Smooth muscle cell (in vitro differentiated cells): ENCODE data around the gene DAD1. TPM values are rescaled to one million over a fixed set of nuclear protein-coding genes. Genes with fewer than 3 reads are reported as not detected.
"Not testable (repeated sequence)": the region's sequence is repeated elsewhere in the genome, so short reads cannot be mapped to it uniquely, and the experiment has no call there.

Experiments
- DNase-seq: peaks from one replicate; lab custom pipeline; 2025; ENCODE audit not compliant: unreplicated experiment; lab: John Stamatoyannopoulos, UW
- H2AFZ ChIP-seq: fragments of 200-600 bp; sonication (generic); 2 replicates; pipeline ENCODE4 v1.6.0; 2016; ENCODE audit warnings: antibody characterized with exemption, low read depth, mild to moderate bottlenecking
- H3F3A ChIP-seq: fragments of 200-600 bp; sonication (generic); 2 replicates; pipeline ENCODE4 v1.6.0; 2017; ENCODE audit warnings: antibody characterized with exemption, low read depth
- H3K27ac ChIP-seq: fragments of 200-600 bp; sonication (generic); 2 replicates; pipeline ENCODE4 v1.5.1; 2016; ENCODE audit warnings: low read depth, mild to moderate bottlenecking
- H3K27me3 ChIP-seq: fragments of 200-600 bp; sonication (generic); 2 replicates; pipeline ENCODE4 v1.6.1; 2016; ENCODE audit warnings: low read depth, mild to moderate bottlenecking
- H3K36me3 ChIP-seq: fragments of 200-600 bp; sonication (generic); 2 replicates; pipeline ENCODE4 v1.5.1; 2016; ENCODE audit warnings: low read depth
- H3K4me1 ChIP-seq: fragments of 200-600 bp; sonication (generic); 2 replicates; pipeline ENCODE4 v1.5.1; 2016; ENCODE audit warnings: low read depth
- H3K4me2 ChIP-seq: fragments of 200-600 bp; sonication (generic); 2 replicates; pipeline ENCODE4 v1.6.0; 2016; ENCODE audit warnings: mild to moderate bottlenecking
- H3K4me3 ChIP-seq: fragments of 200-600 bp; sonication (generic); 2 replicates; pipeline ENCODE4 v1.5.1; 2016; ENCODE audit warnings: mild to moderate bottlenecking
- H3K79me2 ChIP-seq: fragments of 200-600 bp; sonication (generic); 2 replicates; pipeline ENCODE4 v1.6.0; 2016; ENCODE audit warnings: low read depth, mild to moderate bottlenecking
- H3K9ac ChIP-seq: fragments of 200-600 bp; sonication (generic); 2 replicates; pipeline ENCODE4 v1.6.0; 2016; ENCODE audit warnings: low read depth
- H3K9me3 ChIP-seq: fragments of 200-600 bp; sonication (generic); replicated peaks from 2 replicates; pipeline ENCODE4 v1.5.1; 2016; ENCODE audit warnings: low read depth
- H4K20me1 ChIP-seq: fragments of 200-600 bp; sonication (generic); 2 replicates; pipeline ENCODE4 v1.6.0; 2016; ENCODE audit warnings: low read depth
- WGBS: methylation state at CpG from one replicate; pipeline ENCODE4 v1.1.7; 2016; ENCODE audit warnings: low lambda C conversion rate; 5-methylcytosine and 5-hydroxymethylcytosine counted together
- polyA plus RNA-seq: library from polyadenylated mRNA; unstranded; fragments of >200 nt; fragmentation: Nextera tagmentation; extraction: Ambion mirVana; gene quantifications from 2 replicates; pipeline ENCODE4 v1.2.1, GENCODE V29; 2016
- total RNA-seq: library from RNA; depleted of rRNA; stranded (reverse); fragments of >200 nt; gene quantifications from 2 replicates; pipeline ENCODE4 v1.2.3, GENCODE V29; 2014
- TF ChIP-seq, protein P1 (sequence below): fragments of 200-600 bp; sonication (generic); IDR thresholded peaks from 2 replicates; pipeline ENCODE4 v1.5.1; 2017; ENCODE audit warnings: borderline replicate concordance, mild to moderate bottlenecking, antibody characterized with exemption; ENCODE audit not compliant: insufficient read depth, poor library complexity, severe bottlenecking

Gene DAD1
- total and polyA plus RNA-seq, 2 experiments from 2014 or later: 533 to 571 TPM

DNA sequence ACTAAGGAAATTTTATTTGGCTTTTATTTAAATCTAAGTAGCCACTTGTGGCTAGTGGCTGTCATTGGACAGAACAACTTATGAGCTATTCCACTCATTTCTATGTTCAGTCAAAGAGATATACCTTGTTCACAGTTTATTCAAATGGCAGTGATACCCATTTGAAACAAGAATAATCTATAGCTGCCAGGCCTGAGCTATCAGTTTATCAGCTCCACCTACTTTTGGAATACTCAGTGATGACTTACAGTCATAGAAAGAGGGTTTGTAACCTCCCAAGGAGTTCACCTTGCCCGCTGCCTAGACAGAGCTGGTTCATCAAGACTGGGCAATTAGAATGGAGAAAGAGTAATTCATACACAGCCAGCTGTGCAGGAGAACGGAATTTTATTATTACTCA lies 4.6 kb upstream of the DAD1 start:
- Histone ChIP-seq H2AFZ (no peak overlapping the region), H3K27me3 (no peaks in the 10 kb centered on the region), H4K20me1 (no peaks in the 10 kb centered on the region), H3K4me1 (peaks cover 4% of the 10 kb centered on the region), H3K4me3 (no peak overlapping the region), H3K9ac (no peak overlapping the region), H3K79me2 (peaks cover 4% of the 10 kb centered on the region), H3F3A (no peaks in the 10 kb centered on the region), H3K36me3 (no peaks in the 10 kb centered on the region), H3K4me2 (no peak overlapping the region), H3K27ac (no peak overlapping the region), H3K9me3 (no peaks in the 10 kb centered on the region)
- DNase-seq: no peak
- WGBS: 92% methylated on average over 2 of the region's 2 CpGs
- TF ChIP-seq, protein P1, sequence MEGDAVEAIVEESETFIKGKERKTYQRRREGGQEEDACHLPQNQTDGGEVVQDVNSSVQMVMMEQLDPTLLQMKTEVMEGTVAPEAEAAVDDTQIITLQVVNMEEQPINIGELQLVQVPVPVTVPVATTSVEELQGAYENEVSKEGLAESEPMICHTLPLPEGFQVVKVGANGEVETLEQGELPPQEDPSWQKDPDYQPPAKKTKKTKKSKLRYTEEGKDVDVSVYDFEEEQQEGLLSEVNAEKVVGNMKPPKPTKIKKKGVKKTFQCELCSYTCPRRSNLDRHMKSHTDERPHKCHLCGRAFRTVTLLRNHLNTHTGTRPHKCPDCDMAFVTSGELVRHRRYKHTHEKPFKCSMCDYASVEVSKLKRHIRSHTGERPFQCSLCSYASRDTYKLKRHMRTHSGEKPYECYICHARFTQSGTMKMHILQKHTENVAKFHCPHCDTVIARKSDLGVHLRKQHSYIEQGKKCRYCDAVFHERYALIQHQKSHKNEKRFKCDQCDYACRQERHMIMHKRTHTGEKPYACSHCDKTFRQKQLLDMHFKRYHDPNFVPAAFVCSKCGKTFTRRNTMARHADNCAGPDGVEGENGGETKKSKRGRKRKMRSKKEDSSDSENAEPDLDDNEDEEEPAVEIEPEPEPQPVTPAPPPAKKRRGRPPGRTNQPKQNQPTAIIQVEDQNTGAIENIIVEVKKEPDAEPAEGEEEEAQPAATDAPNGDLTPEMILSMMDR: no peak

DNA sequence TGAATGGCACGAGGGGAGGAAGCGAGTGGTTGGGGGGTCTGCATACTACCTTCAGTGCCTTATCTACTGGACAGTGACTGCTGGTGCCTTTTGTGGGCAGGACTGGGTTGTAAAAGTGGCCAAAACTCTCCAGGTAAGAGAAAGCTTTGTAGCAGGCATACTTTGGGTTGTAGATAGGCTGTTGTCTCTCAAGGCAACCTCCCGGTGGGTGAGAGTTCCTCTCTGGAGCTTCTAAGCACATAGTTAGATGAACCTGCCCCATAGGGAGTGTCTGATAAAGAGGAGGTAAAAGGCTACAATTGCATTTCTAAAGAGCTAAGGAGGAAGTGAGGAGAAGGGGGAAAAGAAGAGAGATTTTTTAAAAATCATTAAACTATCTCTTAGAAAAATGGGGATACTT lies 4.2 kb upstream of the DAD1 start:
- WGBS: 68% methylated on average over 3 of the region's 3 CpGs

DNA sequence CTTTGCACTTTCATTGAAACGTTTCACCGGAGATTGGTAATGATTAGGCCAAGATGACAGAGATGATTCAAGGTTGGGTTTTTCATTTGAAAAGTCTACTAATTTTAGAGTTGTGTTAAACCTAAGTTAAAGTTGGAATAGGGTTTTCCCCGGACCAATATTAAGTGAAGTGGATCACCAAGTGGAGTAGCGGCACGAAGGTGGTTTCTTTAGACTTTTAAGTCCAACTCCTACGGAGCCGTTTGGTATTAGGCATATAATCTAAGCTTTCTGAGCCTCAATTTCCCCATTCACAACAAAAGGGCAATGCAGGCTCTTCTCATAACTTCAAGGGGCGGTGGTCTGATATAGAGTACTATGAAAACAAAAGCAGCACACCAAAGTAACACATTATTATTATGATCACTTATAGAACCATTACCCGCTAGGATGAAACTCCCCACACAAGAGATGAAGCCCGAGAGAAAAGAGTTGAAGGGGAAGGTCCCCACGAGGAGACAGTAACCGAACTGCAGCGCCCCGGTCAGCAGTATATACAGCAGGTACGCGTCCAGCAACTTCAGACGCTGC lies 413 bp downstream of the DAD1 start:
- Histone ChIP-seq H3K27me3 (no peaks in the 10 kb centered on the region), H3K9me3 (no peaks in the 10 kb centered on the region), H3K36me3 (no peaks in the 10 kb centered on the region), H3K9ac (peak overlapping the region; percentile 88), H3K4me3 (peak overlapping the region; percentile 63), H2AFZ (peak overlapping the region; percentile 49), H3K79me2 (peaks cover 54% of the 10 kb centered on the region), H3K27ac (peak overlapping the region; percentile 97), H4K20me1 (peaks cover 23% of the 10 kb centered on the region), H3K4me2 (peak overlapping the region; percentile 98), H3F3A (no peaks in the 10 kb centered on the region), H3K4me1 (peaks cover 11% of the 10 kb centered on the region)
- 7% methylated on average over 17 of the region's 17 CpGs for WGBS
- DNase-seq: no peak
- TF ChIP-seq, protein P1: no peak

More for the DNA sequence above, 4.2 kb upstream of the DAD1 start:
- DNase-seq: no peak
- no peak overlapping the region for H3K27ac ChIP-seq
- no peak overlapping the region for H3K9ac ChIP-seq
- H3K79me2 ChIP-seq: peaks cover 8% of the 10 kb centered on the region
- TF ChIP-seq, protein P1: no peak
- H2AFZ ChIP-seq: no peak overlapping the region
- H3K4me2 ChIP-seq: no peak overlapping the region
- H3K4me3 ChIP-seq: no peak overlapping the region
- H3K9me3 ChIP-seq: no peaks in the 10 kb centered on the region
- no peaks in the 10 kb centered on the region for H3K27me3 ChIP-seq
- peaks cover 6% of the 10 kb centered on the region for H3K4me1 ChIP-seq
- no peaks in the 10 kb centered on the region for H3K36me3 ChIP-seq
- no peaks in the 10 kb centered on the region for H3F3A ChIP-seq
- no peaks in the 10 kb centered on the region for H4K20me1 ChIP-seq

DNA sequence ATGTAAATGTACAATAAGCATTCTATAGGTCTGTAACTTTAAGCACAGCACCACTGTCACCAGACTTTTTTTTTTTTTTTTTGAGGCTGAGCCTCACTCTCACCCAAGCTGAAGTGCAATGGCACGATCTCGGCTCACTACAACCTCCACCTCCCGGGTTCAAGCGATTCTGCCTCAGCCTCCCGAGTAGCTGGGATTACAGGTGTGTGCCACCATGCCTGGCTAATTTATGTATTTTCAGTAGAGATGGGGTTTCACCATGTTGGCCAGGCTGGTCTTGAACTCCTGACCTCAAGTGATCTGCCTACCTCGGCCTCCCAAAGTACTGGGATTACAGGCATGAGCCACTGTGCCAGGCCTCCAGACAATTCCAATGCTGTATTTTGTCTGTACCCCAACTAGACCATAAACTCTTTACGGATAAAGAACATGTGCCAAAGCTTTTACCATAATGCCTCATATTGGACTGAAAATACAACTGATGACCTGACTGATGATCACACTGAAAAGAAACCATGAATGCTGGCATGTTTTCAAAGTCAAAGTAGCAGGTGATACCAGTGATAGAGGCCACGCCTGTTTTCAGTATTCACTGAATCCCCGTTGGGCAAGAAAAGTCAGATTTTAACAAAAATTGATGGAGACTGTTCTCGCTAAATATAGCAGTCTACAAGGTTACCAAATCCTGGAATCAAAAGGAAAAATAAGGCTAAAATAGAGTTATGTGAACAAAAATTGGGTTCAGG lies 1.2 kb downstream of the DAD1 start:
- H3K36me3 ChIP-seq, H3K9me3 ChIP-seq, H2AFZ ChIP-seq, H3F3A ChIP-seq, H3K27me3 ChIP-seq, DNase-seq: not testable (repeated sequence)
- Histone ChIP-seq H3K79me2 (peaks cover 61% of the 10 kb centered on the region), H3K4me3 (peak overlapping the region; percentile 63), H3K4me1 (peaks cover 11% of the 10 kb centered on the region), H3K9ac (peak overlapping the region; percentile 88), H4K20me1 (peaks cover 30% of the 10 kb centered on the region), H3K27ac (peak overlapping the region; percentile 97), H3K4me2 (peak overlapping the region; percentile 98)
- WGBS: 93% methylated on average over 10 of the region's 10 CpGs
